GM12801 (cell line): ENCODE results near the gene GYS1.

Source experiments
- CTCF ChIP-seq: IDR thresholded peaks from one replicate; pipeline ENCODE4 v1.5.1; 2011; ENCODE audit warnings: control low read depth; ENCODE audit not compliant: insufficient read length; ENCODE audit errors: extremely low read depth

The GYS1 gene

GRCh38 chr19:48947258-48947542, 45.9 kb downstream of the GYS1 start:
- no peak for TF ChIP-seq CTCF

- TF ChIP-seq CTCF: no peak
Observed at GRCh38 chr19:48946463-48947257, 46.4 kb downstream of the GYS1 start.

- TF ChIP-seq CTCF: no peak
Observed at GRCh38 chr19:48945817-48946216, 47.3 kb downstream of the GYS1 start.

- no peak for TF ChIP-seq CTCF
Observed at GRCh38 chr19:48945415-48945814, 47.7 kb downstream of the GYS1 start.

- TF ChIP-seq CTCF: no peak
Observed at GRCh38 chr19:48943081-48943480, 50.0 kb downstream of the GYS1 start.

GRCh38 chr19:48940902-48941301, 52.2 kb downstream of the GYS1 start:
- TF ChIP-seq CTCF: no peak

GRCh38 chr19:48938256-48938655, 54.9 kb downstream of the GYS1 start:
- TF ChIP-seq CTCF: no peak
